Left lung (tissue), 10 donors: Measurements from ENCODE around the gene GSG1L. TPM values are rescaled to one million over a fixed set of nuclear protein-coding genes. Genes with fewer than 3 reads are reported as not detected.

Source experiments
- ATAC-seq: fragments of 200-7000 bp; cut with Tn5 transposase; one replicate; pipeline ENCODE4 v1.9.1; 2020; ENCODE audit warnings: moderate library complexity
- DNase-seq, 4 donors: peaks; one replicate each; pipeline ENCODE4 v3.0.0-alpha.2; 2013 to 2020
- H3K27ac ChIP-seq, 2 donors: fragments of 200-600 bp; sonication (generic) in 1 of 2; one replicate each; pipeline versions ENCODE4 v1.5.0 to v1.8.0; 2020 to 2021
- H3K27me3 ChIP-seq, 2 donors: fragments of 200-600 bp; sonication (generic) in 1 of 2; one replicate each; pipeline versions ENCODE4 v1.5.0 to v1.8.0; 2020 to 2021
- H3K36me3 ChIP-seq, 2 donors: fragments of 200-600 bp; sonication (generic) in 1 of 2; one replicate each; pipeline versions ENCODE4 v1.5.0 to v1.8.0; 2020 to 2021
- H3K4me1 ChIP-seq, 2 donors: fragments of 200-600 bp; one replicate each; pipeline ENCODE4 v1.8.0; 2021
- H3K4me3 ChIP-seq, 2 donors: fragments of 200-600 bp; sonication (generic) in 1 of 2; one replicate each; pipeline versions ENCODE4 v1.5.0 to v1.8.0; 2020 to 2021; ENCODE audit warnings: mild to moderate bottlenecking in 1 of 2
- H3K9me3 ChIP-seq, 2 donors: fragments of 200-600 bp; sonication (generic) in 1 of 2; one replicate each; pipeline versions ENCODE4 v1.5.0 to v1.8.0; 2020 to 2021
- intact Hi-C, 2 donors: fragments of 100-400 bp; cut with DNase I; formaldehyde crosslinking; loops; one replicate each; pipeline versions ENCODE4 v1.11.2 to v1.14.2; 2022
- polyA plus RNA-seq, 6 donors: library from polyadenylated mRNA; unstranded; fragments of 120-200 nt; gene quantifications; one replicate each; pipeline ENCODE4 v1.2.1, GENCODE V29; 2013; ENCODE audit not compliant: insufficient read length in 6 of 6
- total RNA-seq, 2 donors: library from RNA; stranded (reverse); fragmentation: NEBNext Ultra II Directional; extraction: Animal tissue kit (Norgen Biotek cat#: 25700); gene quantifications; one replicate each; pipeline ENCODE4 v1.2.1, GENCODE V29; 2021
- TF ChIP-seq, protein P1 (sequence below), 2 donors: fragments of 200-600 bp; sonication (generic) in 1 of 2; IDR thresholded peaks; one replicate each; pipeline versions ENCODE4 v1.5.0 to v1.8.0; 2021; ENCODE audit warnings: antibody characterized with exemption in 2 of 2
- donor health status: DM: no; HTN: yes; CAD: no.
- donor health status: DM: no; HTN: no; CAD: no.

Gene GSG1L
- total and polyA plus RNA-seq, 8 donors, result 0.20 to 1.2 (median 0.65) TPM; not detected in 1

DNA sequence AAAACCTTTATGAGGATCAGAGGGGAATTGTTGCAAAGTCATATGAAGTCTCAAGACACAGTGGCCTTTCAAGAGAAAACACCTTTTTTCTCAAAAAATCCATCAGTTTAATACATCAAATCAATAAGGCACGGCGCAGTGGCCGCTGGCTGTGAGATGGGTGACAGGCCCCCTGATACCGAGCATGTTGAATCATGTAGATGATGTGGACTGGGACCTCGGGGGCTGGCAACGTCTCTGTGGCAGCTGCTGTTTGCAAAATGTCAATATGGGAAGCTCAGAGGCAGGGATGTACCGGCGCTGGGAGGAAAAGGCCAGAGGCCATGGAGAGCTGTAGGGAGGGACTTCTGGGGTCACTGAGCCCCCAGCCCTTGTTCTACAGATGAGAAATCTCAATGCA lies 169.1 kb downstream of the GSG1L start:
- DNase-seq, result no peak

DNA sequence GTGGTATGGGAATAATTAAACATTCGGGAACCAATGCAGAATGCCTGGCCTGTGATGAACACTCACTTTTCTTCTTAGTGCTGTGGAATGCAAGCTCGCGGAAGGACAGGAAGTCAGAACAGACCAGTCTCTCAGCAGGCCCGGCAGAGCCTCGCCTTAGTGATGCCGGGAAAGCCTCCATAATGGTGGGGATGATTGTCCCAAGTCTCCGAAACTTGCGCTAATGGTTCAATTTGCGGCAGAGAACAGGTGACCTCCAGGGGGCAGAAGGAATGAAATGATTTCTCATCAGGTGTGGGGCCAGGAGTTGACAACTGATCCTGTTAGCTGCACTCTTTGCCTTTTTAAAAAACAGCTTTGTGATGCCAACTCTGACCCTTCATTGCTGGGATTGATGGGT lies 170.6 kb downstream of the GSG1L start:
- intact Hi-C loops, result no loop called here
- Histone ChIP-seq H3K9me3 (no peaks in the 10 kb centered on the region), H3K27me3 (peaks cover 0 to 74% of the 10 kb centered on the region in 2 donors), H3K4me3 (no peak overlapping the region), H3K4me1 (no peaks in the 10 kb centered on the region), H3K27ac (no peak overlapping the region), H3K36me3 (no peaks in the 10 kb centered on the region)
- TF ChIP-seq, protein P1, sequence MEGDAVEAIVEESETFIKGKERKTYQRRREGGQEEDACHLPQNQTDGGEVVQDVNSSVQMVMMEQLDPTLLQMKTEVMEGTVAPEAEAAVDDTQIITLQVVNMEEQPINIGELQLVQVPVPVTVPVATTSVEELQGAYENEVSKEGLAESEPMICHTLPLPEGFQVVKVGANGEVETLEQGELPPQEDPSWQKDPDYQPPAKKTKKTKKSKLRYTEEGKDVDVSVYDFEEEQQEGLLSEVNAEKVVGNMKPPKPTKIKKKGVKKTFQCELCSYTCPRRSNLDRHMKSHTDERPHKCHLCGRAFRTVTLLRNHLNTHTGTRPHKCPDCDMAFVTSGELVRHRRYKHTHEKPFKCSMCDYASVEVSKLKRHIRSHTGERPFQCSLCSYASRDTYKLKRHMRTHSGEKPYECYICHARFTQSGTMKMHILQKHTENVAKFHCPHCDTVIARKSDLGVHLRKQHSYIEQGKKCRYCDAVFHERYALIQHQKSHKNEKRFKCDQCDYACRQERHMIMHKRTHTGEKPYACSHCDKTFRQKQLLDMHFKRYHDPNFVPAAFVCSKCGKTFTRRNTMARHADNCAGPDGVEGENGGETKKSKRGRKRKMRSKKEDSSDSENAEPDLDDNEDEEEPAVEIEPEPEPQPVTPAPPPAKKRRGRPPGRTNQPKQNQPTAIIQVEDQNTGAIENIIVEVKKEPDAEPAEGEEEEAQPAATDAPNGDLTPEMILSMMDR (IDR thresholded peaks at IDR 0.05), result no peak
- DNase-seq (no peak), ATAC-seq (no peak)

More for the DNA sequence above, 169.1 kb downstream of the GSG1L start:
- intact Hi-C loops, result no loop called here
- no peaks in the 10 kb centered on the region for H3K9me3 ChIP-seq
- no peak for ATAC-seq
- H3K36me3 ChIP-seq, result no peaks in the 10 kb centered on the region
- H3K27ac ChIP-seq, result no peak overlapping the region
- TF ChIP-seq, protein P1 (IDR thresholded peaks at IDR 0.05), result no peak
- H3K4me1 ChIP-seq, result no peaks in the 10 kb centered on the region
- H3K4me3 ChIP-seq, result no peak overlapping the region
- H3K27me3 ChIP-seq, result peaks cover 0 to 64% of the 10 kb centered on the region in 2 donors

DNA sequence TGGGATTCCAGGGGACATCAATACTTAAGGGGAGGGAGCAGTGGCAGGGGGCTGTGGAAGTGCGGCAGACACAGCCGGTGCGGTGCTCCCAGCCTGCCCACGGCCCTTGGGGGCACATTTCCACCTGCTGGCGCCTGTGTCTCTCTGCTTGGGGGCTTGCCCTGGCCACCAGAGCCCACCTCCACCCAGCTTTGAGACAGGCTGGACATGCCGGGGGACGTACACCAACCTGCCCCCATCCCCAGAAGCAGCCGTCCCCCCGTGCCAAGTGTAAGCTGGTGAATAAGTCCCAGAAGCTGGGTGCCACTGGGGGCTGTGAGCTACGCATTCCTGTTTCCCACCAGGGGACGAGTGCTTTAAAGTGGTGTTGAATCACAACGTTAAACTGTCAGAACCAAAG lies 172.6 kb downstream of the GSG1L start:
- Histone ChIP-seq H3K36me3 (no peaks in the 10 kb centered on the region), H3K4me1 (no peaks in the 10 kb centered on the region), H3K4me3 (no peak overlapping the region), H3K27me3 (peaks cover 0 to 87% of the 10 kb centered on the region in 2 donors), H3K27ac (no peak overlapping the region), H3K9me3 (no peaks in the 10 kb centered on the region)
- ATAC-seq (no peak), DNase-seq (no peak)
- TF ChIP-seq, protein P1 (IDR thresholded peaks at IDR 0.05), result no peak
- intact Hi-C loops, result no loop called here

- H3K4me1 ChIP-seq, result no peaks in the 10 kb centered on the region
- TF ChIP-seq, protein P1 (IDR thresholded peaks at IDR 0.05), result no peak
- H3K27ac ChIP-seq, result no peak overlapping the region
- intact Hi-C loops, result no loop called here
- no peak for DNase-seq
- H3K36me3 ChIP-seq, result no peaks in the 10 kb centered on the region
- H3K27me3 ChIP-seq, result peaks cover 0 to 81% of the 10 kb centered on the region in 2 donors
- no peak overlapping the region for H3K4me3 ChIP-seq
- H3K9me3 ChIP-seq, result no peaks in the 10 kb centered on the region
- ATAC-seq, result no peak
Measured at GRCh38 chr16:27890006-27890405, 173.5 kb downstream of the GSG1L start.

GRCh38 chr16:27883576-27883975 lies 179.9 kb downstream of the GSG1L start:
- ATAC-seq (no peak), DNase-seq (no peak)
- Histone ChIP-seq H3K27ac (no peak overlapping the region), H3K36me3 (no peaks in the 10 kb centered on the region), H3K4me1 (no peaks in the 10 kb centered on the region), H3K9me3 (peaks cover 0 to under 1% of the 10 kb centered on the region in 2 donors), H3K4me3 (no peak overlapping the region), H3K27me3 (peaks cover 0 to 24% of the 10 kb centered on the region in 2 donors)
- intact Hi-C loops, result no loop called here
- TF ChIP-seq, protein P1 (IDR thresholded peaks at IDR 0.05), result no peak
